HG02970 (cell line): ENCODE data around the gene CMC2.

ENCODE experiments used
- ATAC-seq: cut with Tn5 transposase; IDR thresholded peaks from one replicate; pipeline ENCODE4 v1.9.1; 2021; ENCODE audit warnings: mild to moderate bottlenecking, moderate library complexity, moderate number of reproducible peaks; ENCODE audit not compliant: unreplicated experiment, low FRiP score

Gene CMC2

GRCh38 chr16:80981103-80981502, 25.6 kb downstream of the CMC2 start:
- no peak for ATAC-seq

DNA sequence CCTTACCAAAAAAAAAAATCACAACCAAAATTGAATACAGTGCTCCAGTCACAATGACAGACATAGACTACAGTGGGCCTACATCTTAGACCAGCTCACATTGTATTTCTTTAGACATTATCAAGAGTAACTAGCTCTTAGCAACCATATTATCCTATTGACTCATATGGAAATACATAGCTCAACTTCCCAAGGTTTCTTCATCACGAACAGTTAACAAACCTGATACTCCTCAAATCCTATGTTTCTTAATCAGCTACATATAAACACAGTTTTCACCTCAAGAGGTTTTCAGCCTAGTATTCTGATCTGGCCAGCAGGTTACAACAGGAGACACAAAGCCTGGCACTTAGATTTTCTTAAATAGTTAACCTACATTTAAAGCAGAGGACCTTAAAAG, 29.7 kb downstream of the CMC2 start:
- ATAC-seq = no peak

DNA sequence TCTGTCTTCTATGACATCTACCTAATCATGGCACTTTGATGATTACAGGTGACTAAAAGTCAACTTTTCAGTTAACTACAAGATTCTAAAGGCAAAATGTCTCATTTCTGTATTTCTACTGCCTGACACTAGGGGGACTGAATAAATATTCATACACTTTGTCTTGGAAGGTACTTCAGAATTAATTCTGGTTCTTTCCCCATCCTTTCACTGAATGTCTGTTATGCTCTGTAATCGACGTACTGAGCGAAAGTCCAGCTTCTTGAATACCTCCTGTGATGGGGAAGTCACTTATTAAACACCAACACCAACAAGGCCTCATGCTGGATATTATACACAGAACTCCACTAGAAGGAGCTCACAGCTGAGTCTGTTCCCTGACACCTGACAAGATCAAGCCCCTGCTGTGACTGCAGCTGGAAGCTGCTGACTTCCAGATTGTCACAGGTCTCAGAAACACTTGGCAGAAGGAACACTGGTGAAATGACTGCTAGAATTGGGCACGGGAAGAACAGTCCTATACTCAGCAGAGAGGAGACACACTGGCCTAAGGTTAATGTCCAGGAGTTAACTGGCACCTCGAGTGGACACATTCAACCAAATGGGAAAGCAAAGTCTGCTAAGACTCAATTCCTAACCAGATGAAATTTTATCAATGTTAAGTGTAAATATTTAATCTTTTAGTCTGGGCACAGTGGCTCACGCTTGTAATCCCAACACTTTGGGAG, 31.9 kb downstream of the CMC2 start:
- no peak for ATAC-seq

DNA sequence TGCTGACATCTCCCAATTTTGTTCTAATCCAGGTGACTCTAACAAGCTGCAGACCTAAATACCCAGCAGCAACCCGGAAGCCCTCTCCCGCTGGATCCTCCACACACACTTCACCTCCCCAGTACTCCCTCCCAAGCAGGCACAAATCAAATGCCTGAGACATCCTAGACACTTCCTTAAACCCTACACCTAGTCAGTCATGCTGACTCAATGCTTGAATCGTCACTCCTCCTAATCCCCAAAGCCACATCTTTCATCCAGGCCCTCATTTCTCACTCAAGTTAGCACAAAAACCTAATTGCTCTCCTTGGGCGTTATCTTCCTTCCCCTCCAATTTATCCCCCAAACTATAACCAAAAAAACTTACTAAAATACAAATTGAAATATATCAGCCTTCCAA, 32.7 kb downstream of the CMC2 start:
- no peak for ATAC-seq

- ATAC-seq = no peak
Observed at GRCh38 chr16:80972611-80973010, 34.1 kb downstream of the CMC2 start.

DNA sequence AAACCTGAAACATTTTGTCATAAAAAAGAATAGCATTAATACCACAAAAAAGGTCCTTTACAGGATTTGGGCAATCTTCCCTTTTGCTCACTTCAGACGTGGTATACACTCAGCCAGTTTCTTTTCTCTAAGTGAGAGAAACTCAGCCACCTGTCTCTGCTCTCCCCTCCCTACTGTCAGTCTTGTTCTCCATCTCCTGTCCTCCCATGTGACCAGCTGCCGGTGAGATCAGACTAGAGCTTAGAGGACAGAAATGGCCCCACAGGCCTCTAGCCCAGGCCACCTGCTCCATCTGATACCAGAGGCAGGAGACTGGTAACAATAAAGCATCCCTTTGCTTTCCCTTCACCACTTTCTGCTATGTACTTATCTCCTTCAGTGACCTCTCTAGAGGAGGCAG, 34.9 kb downstream of the CMC2 start:
- ATAC-seq = no peak

DNA sequence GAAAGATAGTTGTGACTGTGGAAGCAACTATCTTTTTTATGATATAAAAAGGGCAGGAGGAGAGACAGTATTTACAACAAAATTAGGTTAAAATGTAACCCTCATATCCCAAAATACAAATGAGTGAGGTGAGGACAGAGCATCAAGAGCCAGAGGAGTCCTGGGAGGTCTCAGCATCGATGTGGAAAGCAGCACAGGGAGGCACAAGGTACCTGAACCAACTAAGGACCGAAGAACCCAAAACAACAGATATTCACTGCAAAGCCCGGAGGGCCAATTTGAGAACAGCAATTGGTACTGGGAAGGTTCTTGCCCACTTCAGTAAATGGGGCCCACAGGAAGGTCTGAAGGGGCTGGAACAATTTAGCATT, 37.6 kb downstream of the CMC2 start:
- ATAC-seq = no peak

DNA sequence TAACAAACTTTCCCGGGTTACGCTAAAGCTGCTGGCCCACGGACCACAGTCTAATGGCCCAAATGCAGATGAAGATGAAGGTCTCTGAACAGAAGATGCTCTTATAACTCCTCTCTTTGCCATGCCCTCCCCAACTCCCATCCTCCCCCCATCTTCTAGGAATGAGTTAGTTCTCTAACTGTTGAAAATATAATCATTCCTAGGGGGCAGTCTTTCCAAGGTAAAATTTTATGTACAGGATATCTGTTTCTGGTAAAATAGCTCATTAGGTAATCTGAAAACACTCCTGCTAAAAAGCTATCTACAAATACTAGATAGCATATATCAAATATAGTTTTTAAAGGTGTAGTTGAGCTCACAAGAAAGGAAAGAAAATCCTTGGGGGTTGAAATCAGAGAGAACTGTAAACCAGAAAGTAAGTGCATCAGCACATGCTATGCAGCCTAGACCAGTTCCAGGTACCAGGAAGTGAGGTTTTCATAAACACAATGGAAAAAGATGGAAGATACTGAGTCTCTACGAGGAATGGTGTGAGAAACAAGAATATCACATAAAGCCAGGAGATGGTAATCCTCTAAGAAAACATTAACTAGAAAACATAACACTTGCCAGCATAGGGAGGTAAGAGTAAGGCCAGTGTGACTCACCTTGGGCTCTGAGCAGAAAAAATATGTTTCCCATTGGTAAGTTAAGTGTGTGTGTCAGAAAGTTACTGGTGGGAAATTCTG, 38.1 kb downstream of the CMC2 start:
- no peak for ATAC-seq

DNA sequence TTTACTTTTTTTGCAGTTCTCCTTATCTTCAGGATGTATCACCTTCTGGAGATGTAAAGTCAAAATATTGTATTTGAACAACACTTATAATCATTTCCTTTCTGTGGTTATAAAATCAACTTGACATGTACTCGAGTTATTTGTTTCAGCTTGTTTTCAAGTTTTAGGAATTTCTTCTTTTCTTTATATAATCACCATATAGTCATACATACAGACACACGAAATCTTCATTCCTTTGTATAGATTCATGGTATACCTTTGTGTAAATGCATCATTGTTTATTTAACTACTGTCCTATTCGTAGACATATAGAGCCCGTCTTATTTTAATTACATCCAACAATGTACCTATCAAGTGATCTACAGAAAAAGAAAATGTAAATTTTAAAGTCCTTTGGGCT, 40.1 kb downstream of the CMC2 start:
- no peak for ATAC-seq

- ATAC-seq = no peak
Observed at GRCh38 chr16:80964351-80964750, 42.3 kb downstream of the CMC2 start.

DNA sequence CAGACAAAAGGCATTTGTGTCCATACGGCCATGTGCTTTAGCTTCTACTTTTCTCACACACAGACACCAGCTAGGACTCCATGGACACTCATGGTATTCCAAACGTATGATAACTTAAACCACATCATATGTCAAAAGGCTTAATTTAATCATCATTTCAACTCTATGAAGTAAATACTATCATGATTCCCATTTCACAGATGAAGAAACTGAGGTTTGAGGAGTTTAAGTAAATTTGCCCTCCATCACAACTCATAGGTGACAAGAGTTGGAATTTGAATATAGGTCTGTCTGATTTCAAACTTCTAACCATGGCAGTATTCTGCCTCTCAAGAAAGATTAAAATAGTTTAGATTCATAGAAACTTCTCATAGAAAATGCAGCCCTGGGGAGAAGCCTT, 43.8 kb downstream of the CMC2 start:
- no peak for ATAC-seq

GRCh38 chr16:80958284-80958683, 48.4 kb downstream of the CMC2 start:
- ATAC-seq = no peak

DNA sequence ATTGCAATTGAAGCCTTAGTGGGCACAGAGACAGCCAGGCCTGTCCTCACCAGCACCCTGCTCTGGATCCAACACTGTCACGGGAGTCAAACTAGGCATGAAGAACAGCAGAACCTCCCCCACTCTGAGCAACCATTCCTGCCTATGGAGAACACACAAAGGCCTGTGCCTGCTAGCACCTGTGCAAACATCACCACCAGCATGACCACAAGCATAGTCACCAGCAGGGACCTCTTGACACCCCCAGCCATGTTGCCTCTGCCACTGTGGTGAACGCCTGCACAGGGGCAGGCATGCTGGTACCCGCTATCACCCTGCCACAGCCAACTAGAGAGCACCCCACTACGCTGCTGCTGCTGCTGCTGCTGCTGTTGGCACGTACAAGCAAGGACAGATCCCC, 51.7 kb downstream of the CMC2 start:
- ATAC-seq = no peak

- ATAC-seq = no peak
Observed at GRCh38 chr16:80948886-80949493, 57.7 kb downstream of the CMC2 start.

DNA sequence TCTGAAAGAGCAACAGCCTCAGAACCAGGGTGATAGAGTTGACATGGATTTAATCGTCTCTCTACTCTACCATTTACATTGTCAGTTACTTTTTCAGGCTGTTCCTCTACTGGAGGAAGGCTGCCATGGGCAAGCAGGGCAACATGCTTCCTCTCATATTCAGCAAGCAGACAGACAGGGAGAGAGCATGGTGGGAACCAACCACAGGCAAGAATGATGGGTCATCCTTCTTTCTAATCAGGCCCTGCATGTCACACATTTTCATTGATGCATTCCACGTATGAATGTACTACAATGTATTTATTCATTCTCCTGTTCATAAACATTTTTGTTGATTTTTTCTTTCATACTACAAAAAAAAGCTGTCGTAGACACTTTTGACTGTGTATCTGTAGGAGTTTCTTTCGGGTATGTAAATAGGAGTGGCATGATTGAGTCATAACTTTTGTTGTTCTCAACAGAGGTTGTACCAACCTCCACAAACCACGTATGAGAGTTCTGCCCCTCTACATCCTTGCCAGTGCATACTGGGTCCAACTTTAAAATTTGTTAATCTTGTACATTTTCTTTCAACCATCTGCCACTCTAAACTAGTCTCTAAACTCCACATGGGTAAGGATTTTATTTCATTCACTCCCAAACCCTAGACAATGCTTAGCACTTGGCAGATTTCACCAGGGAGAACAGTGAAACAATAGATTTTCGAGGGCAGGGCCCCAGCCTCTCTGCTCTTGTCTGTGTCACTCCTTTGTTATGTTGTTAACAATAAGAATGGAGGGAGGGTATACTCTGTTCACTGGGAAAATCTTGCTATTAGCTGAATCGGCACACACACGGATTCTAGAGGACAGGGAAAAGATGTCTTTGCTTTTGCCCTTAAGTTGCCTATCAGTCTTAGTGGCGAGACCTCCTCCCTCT, 58.7 kb downstream of the CMC2 start:
- ATAC-seq = no peak

DNA sequence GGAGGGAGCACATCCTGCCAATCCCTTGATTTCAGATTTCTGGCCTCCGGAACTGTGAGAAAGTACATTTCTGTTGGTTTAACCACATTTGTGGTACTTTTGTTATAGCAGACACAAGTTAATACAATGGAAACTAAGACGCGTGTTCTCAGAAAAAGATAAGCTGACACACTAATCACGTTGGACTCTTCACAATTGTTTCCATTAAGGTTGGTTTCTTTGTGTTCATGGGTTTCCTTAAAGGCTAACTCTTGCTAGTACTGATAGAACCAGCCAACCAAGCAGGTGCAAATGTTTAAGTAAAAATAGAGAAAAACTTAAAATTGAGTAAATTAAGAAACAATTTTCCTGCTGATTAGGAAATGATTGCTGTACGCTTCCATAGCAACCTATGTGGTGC, 59.4 kb downstream of the CMC2 start:
- no peak for ATAC-seq

- no peak for ATAC-seq
Observed at GRCh38 chr16:80946481-80946880, 60.2 kb downstream of the CMC2 start.

GRCh38 chr16:80940069-80940856, 66.4 kb downstream of the CMC2 start:
- no peak for ATAC-seq

DNA sequence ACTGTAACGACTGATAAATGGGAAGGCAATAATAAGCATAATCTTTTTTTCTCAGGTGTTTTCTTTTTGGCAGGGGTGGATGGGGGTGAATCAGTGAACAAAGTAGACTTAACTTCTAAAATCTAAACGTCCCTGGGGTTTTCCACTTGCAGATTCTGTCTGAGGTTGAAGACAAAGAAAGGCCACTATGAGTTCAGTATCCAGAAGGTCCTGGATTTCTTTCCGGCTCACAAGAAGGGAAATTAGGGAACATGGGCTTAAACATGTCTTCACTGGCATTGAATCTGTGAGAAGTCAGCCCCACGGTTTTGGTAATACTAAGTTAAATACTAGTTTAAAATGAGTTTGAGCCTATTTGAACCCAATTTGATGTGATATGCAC, 67.8 kb downstream of the CMC2 start:
- no peak for ATAC-seq
